GM21390 (cell line): Measurements from ENCODE around the gene HAPLN2.
"Not testable (repeated sequence)": the region's sequence is repeated elsewhere in the genome, so short reads cannot be mapped to it uniquely, and the experiment has no call there.

Source experiments
- ATAC-seq: cut with Tn5 transposase; IDR thresholded peaks from one replicate; pipeline ENCODE4 v1.9.1; 2021; ENCODE audit not compliant: unreplicated experiment

Gene HAPLN2

DNA sequence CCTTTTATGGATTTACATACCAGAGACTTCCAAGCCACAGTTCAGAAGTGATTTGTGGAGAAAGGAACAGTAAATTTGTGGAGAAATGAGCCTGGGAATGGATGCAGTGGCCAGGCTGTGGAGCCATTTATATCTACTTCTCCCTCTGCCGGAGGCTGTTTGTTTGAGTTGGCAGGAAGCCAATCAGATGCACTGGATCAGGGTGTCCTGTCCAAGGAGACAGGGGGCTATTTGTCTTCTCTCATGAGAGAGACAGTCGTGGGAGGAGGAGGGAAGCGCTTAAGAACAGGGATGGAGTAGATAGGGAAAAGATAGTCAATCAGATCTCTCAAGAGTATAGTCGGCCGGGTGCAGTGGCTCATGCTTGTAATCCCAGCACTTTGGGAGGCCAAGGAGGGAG is 2.8 kb upstream of the HAPLN2 start:
- ATAC-seq: no peak

DNA sequence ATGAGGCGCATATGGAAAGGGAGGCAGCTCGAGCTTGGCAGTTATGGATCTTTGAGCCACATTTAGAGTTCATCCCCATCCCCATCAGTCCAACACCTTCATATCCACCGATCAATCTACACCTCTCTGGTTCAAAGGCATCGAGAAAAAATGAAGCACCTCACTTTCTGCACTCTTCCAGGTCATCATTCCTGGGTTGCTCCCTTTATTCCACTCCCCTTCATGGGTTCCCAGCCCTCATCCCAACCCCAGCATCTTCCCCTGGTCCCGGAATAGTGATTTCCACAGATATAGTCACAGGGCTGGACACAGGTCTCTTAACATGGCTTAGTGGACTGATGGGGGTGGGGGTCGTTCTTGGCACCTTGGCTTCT is 354 bp downstream of the HAPLN2 start:
- no peak for ATAC-seq

DNA sequence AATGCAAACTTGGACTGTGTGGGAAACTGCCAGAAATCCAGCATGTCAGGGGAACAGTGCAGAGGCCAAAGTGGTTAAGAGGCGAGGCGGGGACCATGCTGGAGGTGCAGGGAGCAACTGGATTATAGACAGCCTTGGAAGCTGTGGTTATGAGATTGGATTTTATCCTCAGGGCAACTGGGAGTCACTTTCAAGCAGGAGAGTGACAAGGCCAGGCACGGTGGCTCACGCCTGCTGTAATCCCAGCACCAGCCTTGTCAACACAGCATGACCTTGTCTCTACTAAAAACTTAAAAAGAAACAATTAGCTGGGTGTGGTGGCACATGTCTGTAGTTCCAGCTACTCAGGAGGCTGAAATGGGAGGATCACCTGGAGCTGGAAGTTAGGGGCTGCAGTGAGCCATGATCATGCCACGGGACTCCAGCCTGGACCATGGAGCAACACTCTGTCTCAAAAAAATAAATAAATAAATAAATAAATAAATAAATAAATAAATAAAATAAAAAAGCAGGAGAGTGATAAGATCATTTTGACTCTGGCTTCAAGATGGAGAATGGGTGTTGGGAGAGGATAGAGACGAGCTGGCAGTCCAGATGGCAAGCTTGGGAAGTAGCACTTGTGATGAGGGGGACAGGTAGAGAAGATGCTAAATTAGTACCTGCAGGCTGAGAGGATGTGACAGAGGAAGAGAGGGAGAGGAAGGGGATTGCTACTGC is 3.5 kb downstream of the HAPLN2 start:
- ATAC-seq: no peak

DNA sequence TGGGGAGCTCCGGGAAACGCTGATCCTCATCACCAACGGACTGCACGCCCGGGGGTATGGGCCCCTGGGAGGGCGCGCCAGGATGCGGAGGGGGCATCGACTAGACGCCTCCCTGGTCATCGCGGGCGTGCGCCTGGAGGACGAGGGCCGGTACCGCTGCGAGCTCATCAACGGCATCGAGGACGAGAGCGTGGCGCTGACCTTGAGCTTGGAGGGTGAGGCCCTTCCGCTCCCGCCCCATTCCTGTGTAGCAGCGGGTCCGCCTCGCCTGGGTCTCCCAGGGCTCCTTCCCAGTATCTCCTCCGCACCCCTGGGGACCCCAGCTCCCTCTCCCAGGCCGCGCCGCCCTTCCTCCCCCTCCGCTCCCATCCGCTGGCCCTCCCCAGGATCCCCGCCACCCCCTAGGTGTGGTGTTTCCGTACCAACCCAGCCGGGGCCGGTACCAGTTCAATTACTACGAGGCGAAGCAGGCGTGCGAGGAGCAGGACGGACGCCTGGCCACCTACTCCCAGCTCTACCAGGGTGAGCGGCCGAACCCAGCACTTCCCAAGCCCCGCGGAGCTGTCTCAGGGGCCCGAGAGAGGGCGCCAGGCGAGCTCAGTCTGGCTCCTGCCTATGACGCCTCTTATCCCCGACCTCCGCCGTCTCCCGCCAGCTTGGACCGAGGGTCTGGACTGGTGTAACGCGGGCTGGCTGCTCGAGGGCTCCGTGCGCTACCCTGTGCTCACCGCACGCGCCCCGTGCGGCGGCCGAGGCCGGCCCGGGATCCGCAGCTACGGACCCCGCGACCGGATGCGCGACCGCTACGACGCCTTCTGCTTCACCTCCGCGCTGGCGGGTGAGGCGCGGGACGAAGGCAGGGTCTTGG is 5.0 kb downstream of the HAPLN2 start:
- ATAC-seq: no peak

DNA sequence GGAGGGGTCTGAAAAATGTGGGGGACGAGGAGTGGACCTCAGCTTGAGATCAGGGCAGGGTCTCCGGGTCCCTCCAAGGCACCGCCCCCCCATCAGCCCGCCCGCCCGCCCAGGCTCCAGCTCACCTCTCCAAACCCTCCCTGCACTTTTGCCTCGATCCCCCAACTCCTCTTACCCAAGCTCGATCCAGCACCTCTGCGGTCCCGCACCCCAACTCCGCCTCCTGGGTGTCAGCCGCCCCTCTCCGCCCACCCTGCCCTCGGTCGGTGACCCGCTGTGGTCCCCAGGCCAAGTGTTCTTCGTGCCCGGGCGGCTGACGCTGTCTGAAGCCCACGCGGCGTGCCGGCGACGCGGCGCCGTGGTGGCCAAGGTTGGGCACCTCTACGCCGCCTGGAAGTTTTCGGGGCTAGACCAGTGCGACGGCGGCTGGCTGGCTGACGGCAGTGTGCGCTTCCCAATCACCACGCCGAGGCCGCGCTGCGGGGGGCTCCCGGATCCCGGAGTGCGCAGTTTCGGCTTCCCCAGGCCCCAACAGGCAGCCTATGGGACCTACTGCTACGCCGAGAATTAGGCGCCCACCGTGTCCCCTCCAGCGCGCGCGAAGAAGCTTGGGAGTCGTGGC is 5.7 kb downstream of the HAPLN2 start:
- ATAC-seq: no peak

DNA sequence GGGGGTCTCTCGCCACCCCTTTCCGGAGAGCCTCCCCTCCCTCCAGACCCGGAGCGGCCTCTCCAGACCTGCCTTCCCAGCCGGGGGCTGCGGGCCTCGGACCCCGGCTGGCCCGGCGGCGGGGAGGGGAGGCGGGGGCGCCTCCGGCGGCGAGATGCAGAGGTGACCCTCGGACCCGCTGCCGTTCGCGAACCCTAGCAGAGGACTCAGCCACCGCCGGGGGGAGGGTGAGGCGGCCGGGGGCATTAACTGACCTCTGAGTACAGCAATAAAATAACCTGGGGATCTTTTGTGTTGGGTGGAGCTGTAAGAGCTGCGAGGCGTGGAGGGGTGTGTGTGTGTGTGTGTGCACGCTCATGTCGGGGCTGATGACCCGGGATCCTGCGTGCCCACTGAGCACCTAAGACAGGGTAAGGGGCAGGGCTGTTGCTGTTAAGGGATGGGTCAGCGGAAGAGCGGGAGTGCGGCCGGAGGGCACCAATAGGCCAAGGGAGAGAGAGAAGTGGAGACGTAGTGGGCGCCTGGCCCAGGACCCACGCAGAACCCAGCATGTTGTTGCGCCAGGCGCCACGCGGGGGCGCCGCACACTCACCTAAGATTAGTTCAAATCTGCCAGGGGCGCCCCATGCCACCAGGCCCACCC is 6.3 kb downstream of the HAPLN2 start:
- no peak for ATAC-seq

DNA sequence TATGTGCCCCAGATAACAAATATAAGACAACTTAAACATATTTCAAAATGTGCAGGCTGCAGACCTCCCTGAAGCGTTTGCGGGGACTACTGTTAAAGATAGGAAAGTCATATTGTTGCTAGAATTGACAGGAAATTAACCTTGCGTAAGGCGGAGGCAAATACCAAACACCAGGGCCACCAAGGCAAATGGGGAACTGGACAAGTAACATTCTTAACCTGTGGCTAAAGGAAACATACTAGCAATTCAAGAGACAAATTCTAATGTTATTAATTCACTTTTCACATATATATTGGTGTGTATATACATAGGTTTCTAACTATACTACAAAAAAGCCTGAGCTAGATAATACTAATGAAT is 6.8 kb downstream of the HAPLN2 start:
- ATAC-seq: no peak

DNA sequence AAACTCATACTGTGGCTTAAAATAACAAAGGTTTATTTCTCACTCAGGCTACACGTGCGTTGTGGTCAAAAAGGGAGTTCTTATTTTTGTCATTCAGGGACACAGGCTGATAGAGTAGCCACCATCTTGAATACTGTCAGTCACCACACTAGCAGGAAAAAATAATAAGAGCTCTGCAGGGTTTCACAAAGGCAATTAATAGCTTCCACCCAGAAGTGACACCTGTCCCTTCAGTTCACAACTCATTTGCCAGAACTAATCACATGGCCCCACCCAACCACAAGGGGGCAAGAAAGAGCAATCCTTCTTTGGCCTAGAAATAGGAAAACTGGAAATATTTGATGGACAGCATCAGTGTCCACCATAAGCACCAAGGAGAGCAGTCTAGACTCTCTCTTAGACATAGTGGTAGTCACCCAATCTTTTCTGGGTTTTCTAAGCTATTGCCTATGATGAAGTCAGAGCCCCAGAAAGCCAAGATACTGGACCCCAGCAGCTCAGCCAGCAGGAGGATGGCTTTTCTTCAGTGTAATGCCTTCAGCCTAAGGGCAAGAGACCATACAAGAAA is 8.2 kb downstream of the HAPLN2 start:
- no peak for ATAC-seq

DNA sequence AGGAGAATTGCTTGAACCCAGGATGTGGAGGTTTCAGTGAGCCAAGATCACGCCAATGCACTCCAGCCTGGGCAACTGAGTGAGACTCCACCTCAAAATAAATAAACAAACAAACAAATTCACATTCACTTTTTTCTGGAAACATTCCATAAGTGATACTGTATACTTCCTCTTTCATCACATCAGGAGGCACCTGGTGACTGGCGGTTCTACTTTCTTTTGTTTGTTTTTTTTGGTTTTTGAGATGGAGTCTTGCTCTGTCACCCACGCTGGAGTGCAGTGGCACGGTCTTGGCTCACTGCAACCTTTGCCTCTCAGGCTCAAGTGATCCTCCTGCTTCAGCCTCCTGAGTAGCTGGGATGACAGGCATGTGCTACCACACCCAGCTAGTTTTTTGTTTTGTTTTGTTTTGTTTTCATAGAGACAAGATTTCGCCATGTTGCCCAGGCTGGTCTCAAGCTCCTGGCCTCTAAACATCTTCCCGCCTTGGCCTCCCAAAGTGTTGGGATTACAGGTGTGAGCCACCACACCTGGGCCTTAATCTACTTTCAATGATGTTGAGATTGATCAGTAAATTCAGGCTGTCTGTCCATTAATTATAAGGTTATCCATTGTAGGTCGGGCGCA is 10.7 kb downstream of the HAPLN2 start:
- ATAC-seq: no peak

DNA sequence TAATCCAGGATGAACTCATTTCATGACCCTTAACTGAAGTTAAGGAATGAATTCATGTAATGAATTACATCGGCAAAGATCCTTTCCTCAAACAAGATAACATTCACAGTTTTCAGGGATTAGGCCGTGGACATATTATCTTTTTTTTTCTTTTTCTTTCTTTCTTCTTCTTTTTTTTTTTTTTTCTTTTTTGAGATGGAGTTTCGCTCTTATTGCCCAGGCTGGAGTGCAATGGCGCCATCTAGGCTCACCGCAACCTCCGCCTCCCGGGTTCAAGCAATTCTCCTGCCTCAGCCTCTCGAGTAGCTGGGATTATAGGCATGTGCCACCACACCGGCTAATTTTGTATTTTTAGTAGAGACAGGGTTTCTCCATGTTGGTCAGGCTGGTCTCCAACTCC is 11.9 kb downstream of the HAPLN2 start:
- not testable (repeated sequence) for ATAC-seq

DNA sequence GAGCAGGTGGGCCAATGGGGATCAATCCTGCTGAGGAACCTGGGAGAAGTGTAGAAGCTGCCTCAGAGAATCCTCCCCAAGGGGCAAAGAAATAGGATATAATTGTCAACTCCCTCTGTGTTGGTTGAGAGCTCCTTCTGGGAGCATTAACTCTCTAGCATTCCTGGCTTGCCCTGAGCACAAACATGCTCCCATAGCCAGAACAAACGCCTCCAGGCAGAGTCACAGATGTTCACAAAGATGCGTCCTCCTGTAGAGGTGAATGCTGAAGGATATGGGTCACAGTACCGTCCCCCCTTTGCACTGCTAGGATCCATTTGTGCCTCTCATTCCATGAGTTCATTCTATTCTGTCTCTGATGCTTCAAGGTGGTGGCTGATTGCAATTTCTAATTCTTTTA is 13.1 kb downstream of the HAPLN2 start:
- ATAC-seq: no peak

DNA sequence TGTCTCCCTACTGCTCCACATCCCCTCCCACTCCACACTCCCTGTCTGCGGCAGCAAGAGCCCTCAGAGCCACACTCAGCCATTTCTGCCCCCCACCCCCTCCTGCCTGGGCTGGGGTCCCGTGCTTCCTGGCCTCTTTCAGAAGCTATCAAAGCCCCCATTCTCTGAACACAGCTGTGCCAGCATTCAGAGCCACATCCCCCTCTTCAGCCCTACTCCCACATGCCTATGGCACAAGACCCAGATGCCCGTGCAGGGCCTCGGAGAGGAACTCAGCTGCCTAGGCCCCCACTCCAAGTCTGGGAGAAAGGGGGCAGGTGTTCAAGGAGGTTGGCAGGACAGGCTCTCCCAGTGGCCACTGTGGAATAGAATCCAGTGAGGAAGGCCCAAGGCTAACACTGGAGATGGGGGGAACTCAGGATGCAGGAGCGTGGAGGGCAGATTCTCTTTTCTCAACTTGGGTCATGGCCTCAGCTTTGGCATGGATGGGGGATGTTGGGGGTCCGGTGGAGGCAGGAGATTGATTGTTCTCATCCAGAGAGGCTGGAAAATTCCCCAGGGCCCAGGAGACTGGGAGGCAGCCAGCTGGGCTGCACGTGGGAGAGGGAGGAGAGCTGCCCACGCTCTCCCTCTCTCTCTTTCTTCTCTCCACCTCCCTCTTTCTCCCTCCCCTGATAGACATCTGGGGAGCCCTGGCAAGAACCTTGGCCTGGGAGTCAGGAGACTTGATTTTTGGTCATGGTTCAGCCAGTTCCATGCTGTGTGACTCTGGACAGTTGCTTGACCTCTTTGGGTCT is 19.2 kb downstream of the HAPLN2 start:
- ATAC-seq: no peak

DNA sequence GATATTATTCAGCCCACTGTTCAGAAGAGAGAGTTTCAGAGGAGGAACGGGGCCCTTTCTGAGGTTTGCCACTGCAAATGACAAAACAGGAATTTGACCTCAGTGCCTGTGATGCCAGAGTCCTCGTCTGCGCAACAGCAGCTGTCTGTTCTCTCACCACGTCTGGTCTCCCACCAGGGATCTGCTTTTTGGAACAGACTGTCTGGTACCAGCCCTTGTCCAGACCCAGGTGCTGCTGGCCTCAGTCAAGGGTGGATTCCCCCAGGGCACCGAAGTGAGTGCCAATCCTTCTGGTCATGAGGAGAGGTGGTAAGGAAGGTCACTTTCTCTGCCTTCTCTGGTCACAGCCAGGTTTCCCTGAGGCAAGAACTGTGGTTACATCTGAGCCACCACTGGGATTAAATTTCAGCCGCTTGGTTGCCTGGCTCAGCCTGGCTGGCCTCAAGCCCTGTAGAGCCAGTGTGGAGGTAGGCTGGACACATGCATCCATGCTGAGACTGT is 20.4 kb downstream of the HAPLN2 start:
- ATAC-seq: no peak

DNA sequence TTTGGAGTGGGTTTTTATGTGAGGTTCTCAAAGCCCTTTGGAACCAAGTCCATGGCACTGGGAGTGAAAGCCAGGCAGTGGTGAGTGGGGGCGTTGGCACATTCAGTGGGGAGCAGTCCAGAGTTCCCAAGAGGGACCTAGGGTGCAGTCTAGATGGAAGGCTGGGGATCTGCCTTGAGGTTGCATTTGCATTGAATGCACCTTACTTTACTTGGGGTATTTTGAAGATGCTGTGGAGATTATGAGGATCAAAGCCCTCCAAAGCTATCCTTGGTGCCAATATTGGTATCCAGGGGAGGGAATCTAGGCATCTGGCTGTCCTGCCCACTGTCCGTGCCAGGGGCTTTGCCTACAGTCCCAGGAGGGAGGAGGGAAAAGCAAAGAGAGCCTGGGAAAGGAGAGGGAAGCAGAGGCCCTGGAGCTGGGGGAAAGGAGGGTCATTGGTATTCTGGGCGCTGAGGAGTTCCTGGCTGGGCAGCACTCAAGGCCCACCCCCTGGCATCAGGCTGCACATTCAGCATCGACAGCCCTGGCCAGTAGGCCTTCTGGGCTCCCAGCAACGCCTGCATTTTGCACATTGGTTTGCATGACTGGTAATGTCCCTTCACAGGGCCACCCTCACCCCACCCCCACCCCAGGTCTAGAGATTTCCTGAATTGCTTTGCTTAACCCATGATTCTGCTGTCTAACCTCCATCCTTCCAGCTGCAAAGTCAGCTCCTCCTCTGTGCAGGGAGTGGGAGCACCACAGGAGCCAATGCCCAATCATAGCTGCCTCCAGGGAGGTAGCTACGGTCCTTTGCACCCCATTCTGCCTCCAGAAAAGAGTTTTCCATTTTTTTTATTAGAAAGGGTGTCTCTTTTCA is 21.9 kb downstream of the HAPLN2 start:
- ATAC-seq: no peak

DNA sequence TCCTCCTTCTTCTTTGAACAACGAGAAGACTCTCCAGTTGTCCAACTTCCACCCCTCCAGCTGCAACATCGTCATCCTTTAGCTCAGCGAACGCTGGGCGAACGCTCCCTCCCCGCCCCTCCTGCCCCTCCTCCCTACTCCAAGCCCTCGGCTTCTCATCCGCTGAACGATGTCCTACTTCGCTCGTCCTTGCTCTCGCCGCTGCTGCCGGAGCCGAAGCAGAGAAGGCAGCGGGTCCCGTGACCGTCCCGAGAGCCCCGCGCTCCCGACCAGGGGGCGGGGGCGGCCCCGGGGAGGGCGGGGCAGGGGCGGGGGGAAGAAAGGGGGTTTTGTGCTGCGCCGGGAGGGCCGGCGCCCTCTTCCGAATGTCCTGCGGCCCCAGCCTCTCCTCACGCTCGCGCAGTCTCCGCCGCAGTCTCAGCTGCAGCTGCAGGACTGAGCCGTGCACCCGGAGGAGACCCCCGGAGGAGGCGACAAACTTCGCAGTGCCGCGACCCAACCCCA is 22.6 kb downstream of the HAPLN2 start, which contains the start of gene BCAN:
Gene BCAN, plus strand, starts transcription at position 357 of the 504 bp plus-strand sequence. CDS start 3,938 bp downstream, outside the sequence.
- ATAC-seq: no peak

DNA sequence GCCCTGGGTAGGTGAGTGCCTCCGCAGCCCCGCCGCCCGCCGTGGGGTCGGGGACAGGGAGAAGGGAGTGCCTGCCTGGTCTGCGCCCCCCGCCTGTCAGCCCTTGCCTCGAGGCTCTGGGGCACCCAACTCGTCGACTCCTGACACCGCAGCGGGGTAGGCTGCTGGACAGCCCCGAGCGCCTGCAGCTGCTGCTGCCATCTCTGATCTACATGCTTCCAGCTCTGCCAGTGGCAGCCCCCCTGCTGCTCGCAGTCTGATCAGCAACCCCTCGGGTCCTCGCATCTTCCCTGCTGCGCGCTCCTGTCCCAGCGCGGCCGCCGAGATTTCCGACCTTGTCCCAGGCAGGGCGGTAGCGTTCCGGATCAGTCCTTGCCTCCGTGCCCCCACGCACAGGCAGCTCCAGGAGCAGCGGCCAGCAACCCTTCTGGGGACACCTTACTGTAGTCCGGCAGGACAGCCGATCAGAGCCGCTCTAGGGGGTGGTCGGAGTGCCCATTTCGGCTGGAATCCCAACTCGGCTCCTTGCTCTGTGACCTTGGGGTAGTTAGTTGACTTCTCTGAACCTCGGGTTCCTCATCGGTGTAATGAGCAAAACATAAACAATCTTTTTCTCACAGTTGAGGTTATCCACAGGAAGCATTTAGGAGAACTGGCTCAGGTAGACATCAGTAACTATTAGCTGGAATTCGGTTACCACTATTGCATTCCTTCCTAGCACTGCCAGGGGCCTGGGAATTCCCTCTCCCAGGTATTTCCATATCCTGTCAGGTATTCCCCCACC is 23.2 kb downstream of the HAPLN2 start:
- no peak for ATAC-seq

DNA sequence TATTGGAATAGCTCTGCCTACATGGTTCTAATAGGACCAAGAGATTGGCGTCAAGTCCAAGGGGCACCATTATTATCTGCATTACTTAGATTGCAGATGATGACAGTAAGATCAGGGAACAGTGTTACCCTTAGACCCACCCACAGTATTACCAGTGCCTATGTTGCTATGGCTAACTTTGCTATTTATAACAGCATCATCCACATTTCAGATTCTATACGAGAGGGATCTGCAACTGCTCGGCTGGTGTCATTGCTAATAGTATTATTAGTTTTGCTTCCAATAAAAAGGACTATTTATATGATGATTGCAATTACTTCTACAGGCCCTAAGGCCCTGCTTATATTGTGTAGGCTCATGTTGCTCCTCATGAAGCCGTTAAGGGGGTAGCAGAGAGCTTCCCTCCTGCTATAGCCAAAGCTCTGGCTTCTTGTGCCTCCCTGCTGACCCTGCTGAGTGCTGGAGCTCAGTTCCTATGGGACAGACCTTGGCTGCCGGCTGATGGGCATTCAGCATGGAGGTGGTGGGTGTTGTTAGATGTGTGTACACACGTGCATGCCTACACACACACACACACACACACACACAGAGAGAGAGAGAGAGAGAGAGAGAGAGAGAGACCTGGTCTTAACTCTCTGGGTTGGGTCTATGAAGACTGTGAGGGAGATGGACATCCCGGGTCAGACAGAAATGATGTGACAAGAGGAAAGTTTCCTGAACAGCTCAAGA is 24.0 kb downstream of the HAPLN2 start:
- ATAC-seq: no peak
